ENCODE measurements around the gene LMTK3.

LMTK3 gene, protein sequence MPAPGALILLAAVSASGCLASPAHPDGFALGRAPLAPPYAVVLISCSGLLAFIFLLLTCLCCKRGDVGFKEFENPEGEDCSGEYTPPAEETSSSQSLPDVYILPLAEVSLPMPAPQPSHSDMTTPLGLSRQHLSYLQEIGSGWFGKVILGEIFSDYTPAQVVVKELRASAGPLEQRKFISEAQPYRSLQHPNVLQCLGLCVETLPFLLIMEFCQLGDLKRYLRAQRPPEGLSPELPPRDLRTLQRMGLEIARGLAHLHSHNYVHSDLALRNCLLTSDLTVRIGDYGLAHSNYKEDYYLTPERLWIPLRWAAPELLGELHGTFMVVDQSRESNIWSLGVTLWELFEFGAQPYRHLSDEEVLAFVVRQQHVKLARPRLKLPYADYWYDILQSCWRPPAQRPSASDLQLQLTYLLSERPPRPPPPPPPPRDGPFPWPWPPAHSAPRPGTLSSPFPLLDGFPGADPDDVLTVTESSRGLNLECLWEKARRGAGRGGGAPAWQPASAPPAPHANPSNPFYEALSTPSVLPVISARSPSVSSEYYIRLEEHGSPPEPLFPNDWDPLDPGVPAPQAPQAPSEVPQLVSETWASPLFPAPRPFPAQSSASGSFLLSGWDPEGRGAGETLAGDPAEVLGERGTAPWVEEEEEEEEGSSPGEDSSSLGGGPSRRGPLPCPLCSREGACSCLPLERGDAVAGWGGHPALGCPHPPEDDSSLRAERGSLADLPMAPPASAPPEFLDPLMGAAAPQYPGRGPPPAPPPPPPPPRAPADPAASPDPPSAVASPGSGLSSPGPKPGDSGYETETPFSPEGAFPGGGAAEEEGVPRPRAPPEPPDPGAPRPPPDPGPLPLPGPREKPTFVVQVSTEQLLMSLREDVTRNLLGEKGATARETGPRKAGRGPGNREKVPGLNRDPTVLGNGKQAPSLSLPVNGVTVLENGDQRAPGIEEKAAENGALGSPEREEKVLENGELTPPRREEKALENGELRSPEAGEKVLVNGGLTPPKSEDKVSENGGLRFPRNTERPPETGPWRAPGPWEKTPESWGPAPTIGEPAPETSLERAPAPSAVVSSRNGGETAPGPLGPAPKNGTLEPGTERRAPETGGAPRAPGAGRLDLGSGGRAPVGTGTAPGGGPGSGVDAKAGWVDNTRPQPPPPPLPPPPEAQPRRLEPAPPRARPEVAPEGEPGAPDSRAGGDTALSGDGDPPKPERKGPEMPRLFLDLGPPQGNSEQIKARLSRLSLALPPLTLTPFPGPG (N-terminal part only)

DNA sequence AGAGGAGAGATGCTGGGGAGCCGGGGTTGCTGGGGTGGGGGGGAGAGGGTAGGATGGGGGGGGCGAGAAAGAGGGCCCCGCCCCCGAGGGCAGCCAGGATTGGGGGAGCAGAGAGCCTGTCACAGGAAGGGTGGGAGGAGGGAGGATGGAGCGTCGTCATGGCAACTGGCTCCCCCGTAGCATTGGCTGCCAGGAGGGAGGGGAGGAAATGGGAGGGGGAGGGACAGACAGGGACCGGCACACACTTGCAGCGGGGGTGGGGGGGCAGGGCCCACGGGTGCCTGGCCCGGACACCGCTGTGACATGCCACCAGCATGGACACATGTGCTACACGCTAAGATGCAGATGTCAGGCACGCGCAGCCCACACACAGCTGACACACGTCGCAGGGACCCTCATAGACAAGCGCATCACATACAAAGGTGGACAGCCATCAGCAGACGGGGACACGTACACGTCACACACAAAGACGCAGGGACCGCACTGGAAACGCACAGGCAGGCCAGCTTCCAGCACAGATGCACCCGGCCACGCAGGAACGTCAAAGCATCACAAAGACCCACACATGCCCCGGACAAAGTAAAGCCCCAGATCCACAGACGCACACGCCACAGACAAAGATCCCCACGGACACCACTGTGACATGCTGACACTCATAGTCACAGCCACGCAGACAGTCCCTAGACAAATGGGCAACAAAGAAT lies at the start of gene LMTK3:
Gene LMTK3, minus strand, starts transcription at position 36 of the 704 bp plus-strand sequence. CDS start 259 bp downstream, outside the sequence.
- DNase-seq (ENCODE audit: low read depth), result peak; percentile 63

GRCh38 chr19:48561412-48561811 lies 49.8 kb upstream of the LMTK3 start:
- no peak for DNase-seq (ENCODE audit: low read depth)

DNA sequence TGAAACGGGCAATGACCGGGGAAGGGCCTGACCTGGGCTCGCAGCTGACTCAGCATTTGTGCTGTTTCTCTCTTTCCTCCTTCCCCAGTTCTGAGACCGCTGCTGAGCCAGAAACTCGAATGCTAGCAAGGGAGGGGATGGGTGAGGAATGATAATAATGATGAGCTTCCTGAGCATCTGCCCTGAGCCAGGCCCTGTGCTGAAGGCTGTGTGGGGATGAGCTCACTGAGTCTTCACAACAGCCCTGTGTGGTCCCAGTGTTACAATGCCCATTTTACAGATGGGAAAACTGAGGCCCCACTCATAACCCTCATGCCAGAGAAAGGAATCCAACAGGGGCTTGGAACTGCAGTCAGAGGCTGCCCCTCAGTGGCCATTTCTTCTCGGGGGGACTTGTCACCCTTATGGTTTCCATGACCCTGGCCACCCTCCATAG lies 48.5 kb upstream of the LMTK3 start:
- DNase-seq (ENCODE audit: low read depth), result no peak

DNA sequence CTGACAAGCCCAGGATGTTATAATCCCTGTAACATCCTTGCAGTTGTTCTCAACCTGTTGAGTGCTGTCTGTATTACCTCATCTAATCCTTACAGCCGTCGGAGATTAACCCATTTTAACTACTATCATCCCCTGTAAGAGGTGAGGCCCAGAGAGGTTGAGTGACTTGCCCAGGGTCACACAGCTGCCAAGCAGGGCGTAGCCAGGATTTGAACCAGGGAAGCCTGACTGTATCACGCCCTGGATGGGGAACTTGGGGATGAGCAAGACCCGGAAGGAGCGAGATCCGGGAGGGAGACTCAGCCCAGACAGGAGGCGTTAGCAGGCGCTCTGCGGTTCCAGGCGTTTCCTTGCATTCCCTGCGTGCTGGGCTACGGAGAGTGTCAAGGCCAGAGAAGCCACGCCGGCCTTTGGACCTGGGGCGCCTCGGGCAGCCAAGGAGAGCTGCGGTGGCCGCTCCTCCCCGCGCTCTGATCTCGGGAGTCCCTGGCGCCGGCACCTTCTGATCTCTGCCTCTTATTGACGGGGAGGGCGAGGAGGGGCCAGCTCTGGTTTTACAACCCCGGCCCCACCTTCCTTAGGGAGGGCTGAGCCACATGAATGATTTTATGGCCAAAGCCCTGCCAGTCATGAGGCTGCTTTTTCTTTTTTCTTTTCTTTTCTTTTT lies 46.5 kb upstream of the LMTK3 start:
- no peak for DNase-seq (ENCODE audit: low read depth)

- no peak for DNase-seq (ENCODE audit: low read depth)
Measured at GRCh38 chr19:48556825-48557224, 45.2 kb upstream of the LMTK3 start.

DNA sequence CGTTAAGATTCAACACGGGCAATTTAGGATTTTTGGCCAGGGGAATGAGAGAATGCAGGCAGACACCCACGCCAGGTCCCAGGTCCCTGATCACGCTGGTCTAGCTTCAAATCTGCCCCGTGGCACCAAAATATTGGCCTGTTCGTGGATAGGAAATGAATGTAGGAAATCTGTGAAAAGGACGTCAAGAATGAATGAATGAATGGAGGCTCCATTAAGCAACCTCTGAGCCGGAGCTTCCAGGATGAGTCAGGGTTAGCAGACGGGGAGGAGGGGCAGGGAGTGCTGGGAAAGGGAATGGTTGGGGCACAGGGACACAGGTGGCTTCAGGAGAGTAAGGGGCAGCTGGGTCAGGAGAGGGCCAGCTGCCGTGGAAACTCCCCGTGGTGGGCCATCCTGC lies 44.5 kb upstream of the LMTK3 start:
- no peak for DNase-seq (ENCODE audit: low read depth)

DNA sequence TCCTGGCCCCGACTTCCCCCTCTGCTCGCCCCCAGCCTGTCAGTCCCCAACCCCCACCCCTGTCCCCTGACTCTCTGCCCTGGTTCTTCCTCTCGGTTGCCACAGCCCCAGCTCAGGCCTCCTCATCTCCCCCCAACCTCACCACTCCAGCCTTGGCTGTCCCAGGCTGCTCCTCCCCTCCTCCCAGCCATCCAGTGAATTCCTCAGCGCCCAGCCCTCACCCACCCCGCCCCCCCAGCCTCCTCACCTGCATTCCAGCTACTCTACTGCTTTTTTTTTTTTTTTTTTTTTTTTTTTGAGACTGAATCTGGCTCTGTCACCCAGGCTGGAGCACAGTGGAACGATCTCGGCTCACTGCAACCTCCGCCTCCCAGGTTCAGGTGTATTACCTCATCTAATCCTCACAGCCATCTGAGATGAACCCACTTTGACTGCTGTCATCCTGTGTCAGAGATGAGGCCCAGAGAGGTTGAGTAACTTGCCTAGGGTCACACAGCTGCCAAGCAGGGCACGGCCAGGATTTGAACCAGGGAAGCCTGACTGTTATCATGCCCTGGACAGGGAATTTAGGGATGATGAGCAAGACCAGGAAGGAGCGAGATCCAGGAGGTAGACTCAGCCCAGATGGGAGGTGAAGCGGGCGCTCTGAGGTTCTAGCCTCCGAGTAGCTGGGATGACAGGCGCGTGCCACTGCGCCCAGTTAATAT lies 42.9 kb upstream of the LMTK3 start:
- DNase-seq (ENCODE audit: low read depth), result no peak

DNA sequence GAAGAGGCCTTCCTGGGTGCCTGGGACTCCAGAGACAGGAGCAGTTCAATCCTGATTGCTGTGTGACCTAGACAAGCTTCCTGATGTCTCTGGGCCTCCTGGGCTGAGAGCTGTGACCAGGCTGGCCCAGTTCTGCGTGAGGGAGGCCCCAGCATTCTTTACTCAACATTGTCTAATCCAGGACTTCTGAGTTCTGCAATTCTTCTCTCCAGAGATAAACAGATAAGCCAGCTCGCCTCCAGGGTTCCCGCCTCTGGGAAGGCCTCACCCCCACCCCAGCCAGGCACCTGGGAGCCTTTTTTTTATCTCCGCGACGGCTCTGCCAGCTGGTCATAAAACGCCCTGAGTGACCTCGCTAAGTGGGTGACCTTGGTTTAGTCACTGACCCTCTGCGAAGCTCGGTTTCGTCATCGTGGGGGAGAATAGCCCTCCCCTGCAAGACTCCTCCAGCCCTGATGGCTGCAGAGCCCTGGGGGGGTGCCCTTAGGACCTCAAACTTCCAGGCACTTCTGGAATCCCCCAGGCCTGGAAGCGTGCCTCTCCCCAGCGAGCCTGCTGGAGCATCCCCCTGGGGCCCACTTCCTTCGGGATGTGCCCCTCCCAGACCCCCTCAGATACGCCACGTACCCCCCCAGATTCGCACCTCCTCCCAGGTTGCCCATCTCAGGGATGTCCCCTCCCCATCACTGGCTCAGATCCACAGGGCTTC lies 42.2 kb upstream of the LMTK3 start:
- no peak for DNase-seq (ENCODE audit: low read depth)

DNA sequence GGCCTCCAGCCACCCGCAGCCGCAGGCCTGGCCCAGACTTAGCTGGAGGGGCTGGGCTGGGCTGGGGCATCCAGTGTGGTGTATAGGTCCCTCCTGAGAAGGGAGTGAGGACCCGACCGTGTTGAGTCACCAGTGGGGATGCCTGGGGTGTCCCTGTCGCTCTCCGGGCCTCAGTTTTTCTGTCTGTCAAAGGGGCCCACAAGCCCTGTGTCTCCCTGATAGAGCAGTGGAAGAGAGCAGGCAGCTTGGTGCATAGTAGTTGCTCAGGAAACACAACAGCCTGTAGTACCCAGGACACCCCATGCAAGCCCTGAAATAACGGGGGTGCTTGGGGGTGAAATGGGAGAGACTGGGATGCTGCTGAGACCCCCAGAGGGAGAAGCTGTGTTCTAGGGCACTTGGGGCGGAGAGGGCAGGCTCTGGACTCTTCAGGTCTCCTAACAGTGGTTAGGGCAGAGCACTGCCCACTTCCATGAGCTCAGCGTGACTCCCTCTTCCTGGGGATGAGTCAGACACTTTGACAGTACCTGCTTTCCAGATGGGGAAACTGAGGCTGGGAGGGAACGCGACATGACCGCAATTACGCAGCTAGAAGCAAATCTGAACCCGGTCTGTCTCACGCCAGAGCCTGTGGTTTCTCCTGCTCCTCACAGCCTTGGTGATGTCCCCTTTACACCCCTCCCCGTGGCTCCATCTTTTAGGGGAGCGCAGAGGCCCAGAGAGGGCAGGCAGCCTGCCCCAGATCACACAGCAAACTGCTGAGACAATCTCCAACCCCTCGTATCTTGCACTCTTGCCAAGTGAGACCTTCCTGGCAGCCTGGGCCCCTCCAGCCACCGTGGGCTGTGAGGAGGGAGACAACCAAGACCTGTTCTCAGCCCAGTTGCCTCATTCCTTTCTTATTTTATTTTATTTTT lies 41.0 kb upstream of the LMTK3 start:
- DNase-seq (ENCODE audit: low read depth), result no peak

DNA sequence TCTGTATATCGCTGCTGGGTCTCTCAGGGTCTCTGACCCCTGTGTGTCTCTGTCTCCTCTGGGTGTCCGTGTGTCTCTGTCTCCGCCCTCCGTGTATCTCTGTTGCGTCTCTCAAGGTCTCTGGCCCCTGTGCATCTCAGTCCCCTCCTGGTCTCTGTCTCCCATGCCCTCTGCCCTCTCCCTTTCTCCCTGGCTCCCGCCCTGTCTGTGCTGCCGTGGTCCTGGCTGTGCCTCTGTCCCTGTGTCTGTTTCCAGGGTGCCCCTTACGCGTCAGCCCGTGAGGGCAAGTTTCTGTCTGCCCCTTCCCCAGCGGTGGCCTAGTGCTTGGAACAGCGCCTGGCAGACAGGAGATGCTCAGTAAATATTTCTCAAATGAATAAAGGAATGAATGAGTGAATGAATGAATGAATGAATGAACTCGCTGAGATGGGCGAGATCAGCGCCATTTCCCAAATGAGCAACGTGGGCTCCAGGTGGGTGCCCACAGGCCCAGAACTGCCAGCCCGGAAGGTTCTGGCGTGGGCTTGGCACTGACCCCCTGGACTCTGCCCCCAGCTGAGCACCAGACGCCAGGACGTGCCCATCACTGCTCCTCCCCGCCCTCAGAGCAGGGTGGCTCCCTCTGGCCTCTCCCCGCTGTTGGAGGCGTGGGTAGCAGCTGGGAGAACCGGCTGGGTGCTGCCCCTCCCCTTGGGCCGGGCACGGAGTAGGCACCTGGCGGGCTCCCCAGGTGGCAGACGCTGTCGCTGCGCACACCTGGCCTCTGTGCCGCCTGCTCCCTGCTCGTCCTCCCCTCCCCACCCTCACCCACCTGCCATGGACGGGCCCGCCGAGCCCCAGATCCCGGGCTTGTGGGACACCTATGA lies 40.0 kb upstream of the LMTK3 start, which contains the start of gene SULT2B1:
Gene SULT2B1, plus strand, starts transcription at position 736 of the 866 bp plus-strand sequence. Its CDS starts 81 bp downstream, at position 817.
- DNase-seq (ENCODE audit: low read depth), result no peak

GRCh38 chr19:48549380-48549779 lies 37.7 kb upstream of the LMTK3 start:
- DNase-seq (ENCODE audit: low read depth), result no peak

DNA sequence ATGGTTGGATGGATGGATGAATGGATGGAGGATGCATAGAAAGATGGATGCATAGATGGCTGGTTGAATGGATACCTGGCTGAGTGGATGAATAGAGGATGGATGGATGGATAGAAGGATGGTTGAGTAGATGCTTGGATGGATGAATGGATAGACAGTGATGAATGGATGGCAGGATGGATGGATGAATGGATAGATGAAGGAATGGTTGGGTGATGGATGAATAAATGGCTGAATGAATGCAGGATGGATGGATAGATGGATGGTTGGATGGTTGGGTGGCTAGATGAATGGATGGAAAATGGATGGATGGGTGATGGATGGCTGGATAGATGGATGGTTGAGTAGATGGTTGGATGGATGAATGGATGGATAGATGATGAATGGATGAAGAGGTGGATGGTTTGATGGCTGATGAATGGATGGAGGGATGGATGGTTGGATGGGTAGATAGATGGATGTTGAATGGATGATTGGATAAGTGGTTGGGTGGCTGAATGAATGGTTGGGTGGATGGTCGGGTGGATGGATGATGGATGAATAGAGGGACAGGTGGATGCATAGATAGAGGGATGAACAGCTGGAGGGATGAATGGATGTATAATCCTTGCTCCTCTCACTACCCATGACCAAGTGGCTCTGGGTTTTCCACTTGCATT lies 36.7 kb upstream of the LMTK3 start:
- no peak for DNase-seq (ENCODE audit: low read depth)

DNA sequence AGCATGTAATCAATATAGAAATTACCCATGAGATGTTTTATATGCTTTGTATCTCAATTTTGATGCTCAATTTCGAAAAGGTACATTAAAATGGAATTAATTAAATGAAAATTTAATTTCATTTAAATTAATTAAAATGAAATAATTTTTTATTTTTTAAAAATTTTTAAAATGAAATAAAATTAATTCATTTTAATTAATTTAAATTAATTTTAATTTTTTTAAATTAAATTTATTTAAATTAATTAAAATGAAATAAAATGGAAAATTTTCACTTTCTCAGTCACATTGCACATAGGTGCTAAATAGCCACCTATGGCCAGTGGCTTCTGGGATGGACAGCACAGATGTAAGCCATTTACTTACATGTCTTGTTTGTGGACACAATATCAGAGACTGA lies 36.1 kb upstream of the LMTK3 start:
- no peak for DNase-seq (ENCODE audit: low read depth)

- no peak for DNase-seq (ENCODE audit: low read depth)
Measured at GRCh38 chr19:48544856-48545750, 33.5 kb upstream of the LMTK3 start.

GRCh38 chr19:48543121-48543710 lies 31.6 kb upstream of the LMTK3 start:
- no peak for DNase-seq (ENCODE audit: low read depth)

DNA sequence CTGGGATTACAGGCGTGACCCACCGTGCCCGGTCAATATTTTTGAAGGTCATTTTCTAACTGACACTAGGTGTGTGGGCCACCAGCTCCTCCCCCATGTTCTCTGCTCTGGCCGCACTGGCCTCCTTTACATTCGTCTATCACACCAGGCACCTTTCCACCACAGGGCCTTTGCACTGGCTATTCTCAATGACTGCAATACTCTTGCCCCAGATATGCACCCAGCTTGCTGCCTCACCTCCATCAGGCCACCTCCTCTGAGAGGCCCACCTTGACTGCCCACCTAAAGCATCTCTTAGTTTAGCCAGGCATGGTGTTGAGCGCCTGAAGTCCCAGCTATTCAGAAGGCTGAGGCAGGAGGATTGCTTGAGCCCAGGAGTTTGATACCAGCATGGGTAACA lies 30.2 kb upstream of the LMTK3 start:
- DNase-seq (ENCODE audit: low read depth), result no peak

Measured in activated T-cell treated with anti-CD3 and anti-CD28 coated beads for 48 hours (primary cell).